ENCODE results near the gene RNF148. TPM values are rescaled to one million over a fixed set of nuclear protein-coding genes. Genes with fewer than 3 reads are reported as not detected.

Gene RNF148
- polyA plus RNA-seq, 2 of the 4 experiments (the other 2 are of a cell fraction): not detected

DNA sequence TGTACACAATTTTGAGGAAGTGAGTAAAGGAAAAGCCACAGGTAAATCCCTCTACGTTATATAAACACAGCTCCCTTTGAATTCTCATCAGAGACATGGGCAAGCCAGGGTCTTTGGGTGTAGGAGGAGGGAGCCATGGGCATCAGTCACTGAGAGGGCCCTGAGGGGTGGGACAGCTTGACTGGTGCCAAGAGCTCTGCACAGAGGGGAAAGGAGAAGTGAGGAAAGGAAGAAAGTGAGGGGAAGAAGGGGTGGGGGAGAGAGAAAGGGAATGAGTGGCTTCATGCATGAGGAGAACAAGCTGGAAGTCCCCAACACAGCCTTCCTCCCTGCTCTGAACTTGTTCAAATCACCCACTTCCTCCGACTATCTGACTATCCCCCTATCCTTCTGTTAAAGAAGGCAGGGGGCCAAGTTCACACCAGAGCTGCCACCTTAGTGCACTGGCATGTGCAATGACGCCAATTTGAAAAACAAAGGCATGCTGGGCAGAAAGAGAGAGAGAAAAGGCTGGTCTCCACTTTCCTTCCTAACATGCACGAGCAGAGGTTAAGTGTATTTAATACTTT, 16.4 kb upstream of the RNF148 start:
- DNase-seq (ENCODE audit: low read depth in 1 of 2, low spot score in 1 of 2) (no peak), ATAC-seq (no peak), FAIRE-seq (no peak)
- Histone ChIP-seq H3K4me3 (no peak overlapping the region), H3K4me2 (no peak overlapping the region), H3K4me1 (no peaks in the 10 kb centered on the region), H3K27ac (no peak overlapping the region), H3K9me3 (no peaks in the 10 kb centered on the region)
- WGBS (ENCODE audit: missing lambda C conversion rate): 4% methylated on average over 4 of the region's 4 CpGs
- CTCF ChIA-PET: no interaction called here
- POLR2A ChIA-PET: no interaction called here
- TF ChIP-seq JUN (IDR thresholded peaks at IDR 0.05) (no peak), MAFK (IDR thresholded peaks at IDR 0.05; ENCODE audit: partially characterized antibody) (no peak), RFX5 (IDR thresholded peaks at IDR 0.05) (no peak), RAD21 (conservative IDR thresholded peaks at IDR 0.05 in 1 of 2, IDR thresholded peaks at IDR 0.05 in 1 of 2) (no peak), HOXB13 (CRISPR knock-in tag; IDR thresholded peaks at IDR 0.05; ENCODE audit: low read depth) (no peak), POLR2A (IDR thresholded peaks at IDR 0.05; ENCODE audit: low read length) (no peak), NFE2L2 (conservative IDR thresholded peaks at IDR 0.05; ENCODE audit: low read length) (no peak), HEYL (CRISPR knock-in tag; IDR thresholded peaks at IDR 0.05) (no peak), RARB (CRISPR knock-in tag; IDR thresholded peaks at IDR 0.05) (no peak), FOSB (CRISPR knock-in tag; IDR thresholded peaks at IDR 0.05) (no peak), FOXS1 (CRISPR knock-in tag; IDR thresholded peaks at IDR 0.05) (no peak), TFCP2L1 (CRISPR knock-in tag; IDR thresholded peaks at IDR 0.05) (no peak), GATA3 (IDR thresholded peaks at IDR 0.05; ENCODE audit: borderline replicate concordance) (no peak), ESRRA (IDR thresholded peaks at IDR 0.05; ENCODE audit: borderline replicate concordance, low read length) (no peak)
- TF ChIP-seq, protein P1, sequence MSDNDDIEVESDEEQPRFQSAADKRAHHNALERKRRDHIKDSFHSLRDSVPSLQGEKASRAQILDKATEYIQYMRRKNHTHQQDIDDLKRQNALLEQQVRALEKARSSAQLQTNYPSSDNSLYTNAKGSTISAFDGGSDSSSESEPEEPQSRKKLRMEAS (IDR thresholded peaks at IDR 0.05): no peak
- TF ChIP-seq, protein P2, sequence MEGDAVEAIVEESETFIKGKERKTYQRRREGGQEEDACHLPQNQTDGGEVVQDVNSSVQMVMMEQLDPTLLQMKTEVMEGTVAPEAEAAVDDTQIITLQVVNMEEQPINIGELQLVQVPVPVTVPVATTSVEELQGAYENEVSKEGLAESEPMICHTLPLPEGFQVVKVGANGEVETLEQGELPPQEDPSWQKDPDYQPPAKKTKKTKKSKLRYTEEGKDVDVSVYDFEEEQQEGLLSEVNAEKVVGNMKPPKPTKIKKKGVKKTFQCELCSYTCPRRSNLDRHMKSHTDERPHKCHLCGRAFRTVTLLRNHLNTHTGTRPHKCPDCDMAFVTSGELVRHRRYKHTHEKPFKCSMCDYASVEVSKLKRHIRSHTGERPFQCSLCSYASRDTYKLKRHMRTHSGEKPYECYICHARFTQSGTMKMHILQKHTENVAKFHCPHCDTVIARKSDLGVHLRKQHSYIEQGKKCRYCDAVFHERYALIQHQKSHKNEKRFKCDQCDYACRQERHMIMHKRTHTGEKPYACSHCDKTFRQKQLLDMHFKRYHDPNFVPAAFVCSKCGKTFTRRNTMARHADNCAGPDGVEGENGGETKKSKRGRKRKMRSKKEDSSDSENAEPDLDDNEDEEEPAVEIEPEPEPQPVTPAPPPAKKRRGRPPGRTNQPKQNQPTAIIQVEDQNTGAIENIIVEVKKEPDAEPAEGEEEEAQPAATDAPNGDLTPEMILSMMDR (IDR thresholded peaks at IDR 0.05): no peak

DNA sequence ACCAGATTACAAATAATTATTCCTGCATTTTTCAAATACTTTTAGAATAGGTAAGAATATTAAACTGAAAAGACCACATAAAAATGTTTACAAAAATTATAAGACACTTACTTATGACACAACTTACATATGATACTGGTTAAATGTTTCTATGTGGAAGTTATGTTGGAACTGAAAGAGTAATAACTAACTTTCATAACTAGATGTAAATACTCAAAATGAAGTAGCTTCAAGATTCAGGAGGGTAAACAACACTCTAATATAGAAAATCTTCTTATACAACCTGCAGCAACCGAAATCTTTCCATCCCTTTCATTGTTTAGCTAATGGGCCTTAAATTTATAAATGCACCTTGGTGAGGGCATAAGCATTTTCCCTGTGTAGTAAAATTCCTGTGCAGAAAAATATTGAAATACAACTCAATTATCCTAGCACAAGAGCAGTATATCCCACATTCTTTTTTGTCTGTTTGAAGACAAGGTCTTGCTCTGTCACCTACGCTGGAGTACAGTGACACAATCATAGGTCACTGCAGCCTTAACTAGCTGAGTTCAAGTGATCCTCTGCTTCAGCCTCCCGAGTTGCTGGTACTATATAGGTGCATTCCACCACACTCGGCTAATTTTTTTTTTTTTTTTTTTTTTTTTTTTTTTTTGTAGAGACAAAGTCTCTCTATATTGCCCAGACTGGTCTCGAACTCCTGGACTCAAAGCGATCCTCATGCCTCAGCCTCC, 14.8 kb upstream of the RNF148 start:
- no peak for ATAC-seq
- no peak overlapping the region for H3K4me3 ChIP-seq
- H3K4me1 ChIP-seq: no peaks in the 10 kb centered on the region
- ChIA-PET CTCF (no interaction called here), POLR2A (no interaction called here)
- FAIRE-seq: no peak
- no peaks in the 10 kb centered on the region for H3K9me3 ChIP-seq
- no peak overlapping the region for H3K4me2 ChIP-seq
- no peak for TF ChIP-seq CEBPB (IDR thresholded peaks at IDR 0.05)
- TF ChIP-seq ZFP36 (IDR thresholded peaks at IDR 0.05; ENCODE audit: borderline replicate concordance, partially characterized antibody): no peak
- TF ChIP-seq, protein P1 (IDR thresholded peaks at IDR 0.05): no peak
- TF ChIP-seq, protein P3, sequence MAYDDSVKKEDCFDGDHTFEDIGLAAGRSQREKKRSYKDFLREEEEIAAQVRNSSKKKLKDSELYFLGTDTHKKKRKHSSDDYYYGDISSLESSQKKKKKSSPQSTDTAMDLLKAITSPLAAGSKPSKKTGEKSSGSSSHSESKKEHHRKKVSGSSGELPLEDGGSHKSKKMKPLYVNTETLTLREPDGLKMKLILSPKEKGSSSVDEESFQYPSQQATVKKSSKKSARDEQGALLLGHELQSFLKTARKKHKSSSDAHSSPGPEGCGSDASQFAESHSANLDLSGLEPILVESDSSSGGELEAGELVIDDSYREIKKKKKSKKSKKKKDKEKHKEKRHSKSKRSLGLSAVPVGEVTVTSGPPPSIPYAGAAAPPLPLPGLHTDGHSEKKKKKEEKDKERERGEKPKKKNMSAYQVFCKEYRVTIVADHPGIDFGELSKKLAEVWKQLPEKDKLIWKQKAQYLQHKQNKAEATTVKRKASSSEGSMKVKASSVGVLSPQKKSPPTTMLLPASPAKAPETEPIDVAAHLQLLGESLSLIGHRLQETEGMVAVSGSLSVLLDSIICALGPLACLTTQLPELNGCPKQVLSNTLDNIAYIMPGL (CRISPR knock-in tag; IDR thresholded peaks at IDR 0.05; ENCODE audit: borderline replicate concordance): no peak
- TF ChIP-seq PHF8 (IDR thresholded peaks at IDR 0.05; ENCODE audit: borderline replicate concordance, low read depth): no peak
- DNase-seq (ENCODE audit: low read depth in 1 of 2, low spot score in 1 of 2): no peak
- 15% methylated on average over 6 of the region's 6 CpGs for WGBS (ENCODE audit: missing lambda C conversion rate)
- no peak overlapping the region for H3K27ac ChIP-seq

Data from A549 (cell line).